Activated CD4-positive, alpha-beta T cell treated with anti-CD3 and anti-CD28 coated beads for 36 hours (primary cell): ENCODE measurements around the gene GPATCH8. TPM values are rescaled to one million over a fixed set of nuclear protein-coding genes. Genes with fewer than 3 reads are reported as not detected.
"Not testable (repeated sequence)": the region's sequence is repeated elsewhere in the genome, so short reads cannot be mapped to it uniquely, and the experiment has no call there.

Experiments
- ATAC-seq: fragments of 200-7000 bp; cut with Tn5 transposase; one replicate; pipeline ENCODE4 v1.10.0; 2021; ENCODE audit warnings: mild to moderate bottlenecking, moderate library complexity
- CTCF ChIA-PET: fragments of 350-600 bp; sonication (Branson Sonifier 250); formaldehyde crosslinking; loops from one replicate; lab custom pipeline; 2021; ENCODE audit warnings: antibody characterized with exemption; lab: Charles Lee
- POLR2A ChIA-PET: fragments of 350-600 bp; sonication (Branson Sonifier 250); formaldehyde crosslinking; loops from one replicate; lab custom pipeline; 2021; ENCODE audit warnings: antibody characterized with exemption, inconsistent platforms; lab: Charles Lee
- DNase-seq: peaks from one replicate; pipeline ENCODE4 v3.0.0-alpha.2; 2020
- H3K27ac Mint-ChIP-seq: one replicate; pipeline ENCODE4 v1.8.0; 2021; ENCODE audit warnings: mixed read lengths
- H3K27me3 Mint-ChIP-seq: one replicate; pipeline ENCODE4 v1.8.0; 2021; ENCODE audit warnings: mixed read lengths
- H3K36me3 Mint-ChIP-seq: one replicate; pipeline ENCODE4 v1.8.0; 2021; ENCODE audit warnings: low read depth, mixed read lengths
- H3K4me1 Mint-ChIP-seq: one replicate; pipeline ENCODE4 v1.8.0; 2021; ENCODE audit warnings: mixed read lengths
- H3K4me3 Mint-ChIP-seq: one replicate; pipeline ENCODE4 v1.8.0; 2021; ENCODE audit warnings: mild to moderate bottlenecking, moderate library complexity, mixed read lengths
- H3K9me3 Mint-ChIP-seq: one replicate; pipeline ENCODE4 v1.8.0; 2021; ENCODE audit warnings: low read depth, mixed read lengths
- intact Hi-C, 2 experiments: fragments of 100-400 bp; cut with DNase I in 1 of 2; cut with micrococcal nuclease in 1 of 2; formaldehyde crosslinking; loops; one replicate each; pipeline versions ENCODE4 v1.14.2 to v1.15.1; 2022 to 2024; cut with DNase I, micrococcal nuclease
- total RNA-seq, 2 experiments: library from RNA; stranded (reverse); gene quantifications; one replicate each; pipeline ENCODE4 v1.2.3, GENCODE V29; 2021

The GPATCH8 gene
- total RNA-seq, 2 experiments from 2014 or later, result 39.6 to 43.2 TPM

GRCh38 chr17:44372036-44372435 lies 131.2 kb downstream of the GPATCH8 start:
- Mint-ChIP-seq H3K4me3 (no peak overlapping the region), H3K9me3 (no peaks in the 10 kb centered on the region), H3K4me1 (peaks cover 2% of the 10 kb centered on the region), H3K36me3 (no peaks in the 10 kb centered on the region), H3K27me3 (peaks cover 18% of the 10 kb centered on the region), H3K27ac (no peak overlapping the region)
- ATAC-seq (no peak), DNase-seq (no peak)
- intact Hi-C loops, result no loop called here
- ChIA-PET CTCF (no interaction called here), POLR2A (no interaction called here)

- H3K36me3 Mint-ChIP-seq, intact Hi-C loops, H3K4me1 Mint-ChIP-seq, H3K27ac Mint-ChIP-seq, H3K9me3 Mint-ChIP-seq, ATAC-seq: not testable (repeated sequence)
- ChIA-PET POLR2A (interaction anchor here (0.5 kb wide), 1 partner anchor 24 kb away, joined by 3 read pairs; no protein-coding TSS in a partner anchor), CTCF (interaction anchor here (0.5 to 1.5 kb wide), 6 partner anchors 8 to 243 kb away, joined by 3 to 5 read pairs (median 3); partner anchors contain the start of gene GRN)
- peak overlapping the region; percentile 15 for H3K4me3 Mint-ChIP-seq
- DNase-seq, result peak; percentile 43
- H3K27me3 Mint-ChIP-seq, result peaks cover 27% of the 10 kb centered on the region
Measured at GRCh38 chr17:44369414-44370023, 133.7 kb downstream of the GPATCH8 start.

GRCh38 chr17:44368391-44369243 lies 134.6 kb downstream of the GPATCH8 start:
- H3K9me3 Mint-ChIP-seq, ATAC-seq, H3K4me3 Mint-ChIP-seq, intact Hi-C loops, DNase-seq, H3K36me3 Mint-ChIP-seq, POLR2A ChIA-PET, H3K4me1 Mint-ChIP-seq, H3K27ac Mint-ChIP-seq: not testable (repeated sequence)
- CTCF ChIA-PET, result interaction anchor here (0.5 to 1.2 kb wide), 4 partner anchors 9 to 242 kb away, joined by 3 to 5 read pairs (median 3); no protein-coding TSS in a partner anchor
- H3K27me3 Mint-ChIP-seq, result peaks cover 24% of the 10 kb centered on the region

GRCh38 chr17:44367231-44367979 lies 135.8 kb downstream of the GPATCH8 start:
- H3K27me3 Mint-ChIP-seq, result peaks cover 24% of the 10 kb centered on the region
- DNase-seq, result no peak
- H3K9me3 Mint-ChIP-seq, result no peaks in the 10 kb centered on the region
- H3K4me1 Mint-ChIP-seq, result peaks cover 4% of the 10 kb centered on the region
- no peak for ATAC-seq
- H3K27ac Mint-ChIP-seq, result no peak overlapping the region
- POLR2A ChIA-PET, result no interaction called here
- H3K4me3 Mint-ChIP-seq, result no peak overlapping the region
- CTCF ChIA-PET, result interaction anchor here (0.6 to 2.6 kb wide), 4 partner anchors 9 to 937 kb away, joined by 3 to 12 read pairs (median 4); no protein-coding TSS in a partner anchor
- intact Hi-C loops, result no loop called here
- H3K36me3 Mint-ChIP-seq, result no peaks in the 10 kb centered on the region

GRCh38 chr17:44365051-44365450 lies 138.2 kb downstream of the GPATCH8 start:
- intact Hi-C loops, H3K4me1 Mint-ChIP-seq, H3K4me3 Mint-ChIP-seq, DNase-seq, POLR2A ChIA-PET, H3K36me3 Mint-ChIP-seq, ATAC-seq, H3K9me3 Mint-ChIP-seq, H3K27ac Mint-ChIP-seq: not testable (repeated sequence)
- H3K27me3 Mint-ChIP-seq, result peaks cover 25% of the 10 kb centered on the region
- CTCF ChIA-PET, result interaction anchor here (0.6 to 1.8 kb wide), 3 partner anchors 36 to 158 kb away, joined by 3 to 6 read pairs (median 3); no protein-coding TSS in a partner anchor

- Mint-ChIP-seq H3K36me3 (no peaks in the 10 kb centered on the region), H3K4me3 (peak within 1 kb of the TSS; percentile 53), H3K4me1 (peaks cover 2% of the 10 kb centered on the region), H3K27me3 (peaks cover 22% of the 10 kb centered on the region), H3K27ac (no peak within 1 kb of the TSS), H3K9me3 (no peaks in the 10 kb centered on the region)
- ATAC-seq (peak; percentile 90), DNase-seq (peak; percentile 84)
- ChIA-PET POLR2A (interaction anchor here (1.4 kb wide), 1 partner anchor 154 kb away, joined by 5 read pairs; no protein-coding TSS in a partner anchor), CTCF (interaction anchor here (0.7 to 4.3 kb wide), 11 partner anchors 10 to 213 kb away, joined by 3 to 25 read pairs (median 4); partner anchors contain the start of gene GRN)
- intact Hi-C loops, result loop anchor here in 1 of 2 experiments (1.0 kb wide), 2 partner anchors 18 to 22 kb away; partner anchors contain the start of gene GRN
Measured at GRCh38 chr17:44363613-44364159, 139.5 kb downstream of the GPATCH8 start, which contains the start of gene FAM171A2. TSS of gene FAM171A2 (minus strand) at chr17:44363853. CDS start at chr17:44363714, 139 bp downstream.

- no peaks in the 10 kb centered on the region for H3K36me3 Mint-ChIP-seq
- no peaks in the 10 kb centered on the region for H3K9me3 Mint-ChIP-seq
- CTCF ChIA-PET, result interaction anchor here (0.6 to 4.3 kb wide), 14 partner anchors 9 to 603 kb away, joined by 3 to 25 read pairs (median 4); partner anchors contain the start of gene GRN
- intact Hi-C loops, result loop anchor here in 1 of 2 experiments (1.0 kb wide), 2 partner anchors 18 to 22 kb away; partner anchors contain the start of gene GRN
- ATAC-seq (peak; percentile 23), DNase-seq (peak; percentile 39)
- no peak overlapping the region for H3K27ac Mint-ChIP-seq
- H3K4me3 Mint-ChIP-seq, result peak overlapping the region; percentile 53
- H3K4me1 Mint-ChIP-seq, result peaks cover 2% of the 10 kb centered on the region
- H3K27me3 Mint-ChIP-seq, result peaks cover 22% of the 10 kb centered on the region
- POLR2A ChIA-PET, result interaction anchor here (0.6 to 1.4 kb wide), 2 partner anchors 153 to 240 kb away, joined by 3 to 5 read pairs; partner anchors contain the start of gene HDAC5
Measured at GRCh38 chr17:44362949-44363612, 140.1 kb downstream of the GPATCH8 start.

- Mint-ChIP-seq H3K9me3 (no peaks in the 10 kb centered on the region), H3K4me3 (no peak overlapping the region), H3K4me1 (peaks cover 2% of the 10 kb centered on the region), H3K27ac (no peak overlapping the region), H3K36me3 (no peaks in the 10 kb centered on the region), H3K27me3 (peaks cover 20% of the 10 kb centered on the region)
- DNase-seq (no peak), ATAC-seq (no peak)
- intact Hi-C loops, result no loop called here
- POLR2A ChIA-PET, result interaction anchor here (1.4 kb wide), 1 partner anchor 153 kb away, joined by 5 read pairs; no protein-coding TSS in a partner anchor
- CTCF ChIA-PET, result interaction anchor here (0.6 to 4.3 kb wide), 7 partner anchors 8 to 604 kb away, joined by 3 to 25 read pairs (median 4); partner anchors contain the start of gene GRN
Measured at GRCh38 chr17:44362459-44362948, 140.7 kb downstream of the GPATCH8 start.

- no peaks in the 10 kb centered on the region for H3K9me3 Mint-ChIP-seq
- intact Hi-C loops, result no loop called here
- ChIA-PET POLR2A (interaction anchor here (0.6 kb wide), 1 partner anchor 483 kb away, joined by 8 read pairs; no protein-coding TSS in a partner anchor), CTCF (interaction anchor here (0.5 to 4.3 kb wide), 6 partner anchors 11 to 525 kb away, joined by 3 to 25 read pairs (median 4); partner anchors contain the start of genes GRN and HDAC5)
- no peak overlapping the region for H3K27ac Mint-ChIP-seq
- H3K36me3 Mint-ChIP-seq, result no peaks in the 10 kb centered on the region
- no peak for DNase-seq
- H3K27me3 Mint-ChIP-seq, result peaks cover 16% of the 10 kb centered on the region
- no peak for ATAC-seq
- H3K4me1 Mint-ChIP-seq, result peaks cover 2% of the 10 kb centered on the region
- H3K4me3 Mint-ChIP-seq, result no peak overlapping the region
Measured at GRCh38 chr17:44361292-44362260, 141.6 kb downstream of the GPATCH8 start.
